Effector memory CD8-positive, alpha-beta T cell (primary cell): ENCODE measurements around the gene ATP6V0D1.

Experiments used
- ATAC-seq: fragments of 150-1000 bp; cut with Tn5 transposase; replicated peaks from 2 replicates; pipeline ENCODE4 v1.10.0; 2021; ENCODE audit warnings: mild to moderate bottlenecking, moderate library complexity
- DNase-seq, 3 experiments: peaks; one replicate each; pipeline ENCODE4 v3.0.0; 2021
- H3K27ac Mint-ChIP-seq, 2 donors: one replicate each; pipeline ENCODE4 v1.8.0; 2022; ENCODE audit warnings: mild to moderate bottlenecking in 2 of 2, mixed read lengths in 2 of 2, moderate library complexity in 2 of 2
- H3K27me3 Mint-ChIP-seq, 2 donors: one replicate each; pipeline ENCODE4 v1.8.0; 2022; ENCODE audit warnings: mixed read lengths in 2 of 2
- H3K36me3 Mint-ChIP-seq: one replicate; pipeline ENCODE4 v1.8.0; 2022; ENCODE audit warnings: mild to moderate bottlenecking, moderate library complexity, mixed read lengths; ENCODE audit not compliant: insufficient read depth
- H3K4me1 Mint-ChIP-seq, 2 donors: one replicate each; pipeline ENCODE4 v1.8.0; 2022; ENCODE audit warnings: low read depth in 2 of 2, mixed read lengths in 2 of 2
- H3K4me3 Mint-ChIP-seq, 2 donors: one replicate each; pipeline ENCODE4 v1.8.0; 2022; ENCODE audit warnings: mild to moderate bottlenecking in 2 of 2, mixed read lengths in 2 of 2, moderate library complexity in 2 of 2
- H3K9me3 Mint-ChIP-seq, 2 donors: one replicate each; pipeline ENCODE4 v1.8.0; 2022; ENCODE audit warnings: mixed read lengths in 2 of 2

The ATP6V0D1 gene

GRCh38 chr16:67395105-67395457 lies 85.9 kb downstream of the ATP6V0D1 start:
- DNase-seq (no peak), ATAC-seq (no peak)
- Mint-ChIP-seq H3K9me3 (no peaks in the 10 kb centered on the region), H3K4me1 (peaks cover 5 to 9% of the 10 kb centered on the region in 2 donors), H3K36me3 (peaks cover 3% of the 10 kb centered on the region), H3K27ac (no peak overlapping the region), H3K27me3 (peaks cover 35 to 79% of the 10 kb centered on the region in 2 donors), H3K4me3 (peak overlapping the region in 1 of 2 donors; percentile 42)

- Mint-ChIP-seq H3K4me3 (peak overlapping the region; percentile 71 to 75), H3K36me3 (peaks cover 3% of the 10 kb centered on the region), H3K27ac (peak overlapping the region in 1 of 2 donors; percentile 5), H3K27me3 (peaks cover 35 to 80% of the 10 kb centered on the region in 2 donors), H3K4me1 (peaks cover 5 to 9% of the 10 kb centered on the region in 2 donors), H3K9me3 (no peaks in the 10 kb centered on the region)
- DNase-seq (no peak), ATAC-seq (peak; percentile 16)
These were observed 86.5 kb downstream of the ATP6V0D1 start for GRCh38 chr16:67394155-67395104.

- DNase-seq (no peak), ATAC-seq (peak; percentile 7)
- H3K27ac Mint-ChIP-seq = peak overlapping the region in 1 of 2 donors; percentile 5
- H3K27me3 Mint-ChIP-seq = peaks cover 35 to 80% of the 10 kb centered on the region in 2 donors
- peak overlapping the region; percentile 71 to 75 for H3K4me3 Mint-ChIP-seq
- peaks cover 5 to 9% of the 10 kb centered on the region in 2 donors for H3K4me1 Mint-ChIP-seq
- peaks cover 3% of the 10 kb centered on the region for H3K36me3 Mint-ChIP-seq
- H3K9me3 Mint-ChIP-seq = no peaks in the 10 kb centered on the region
These were observed 87.2 kb downstream of the ATP6V0D1 start for GRCh38 chr16:67393788-67394154.

DNA sequence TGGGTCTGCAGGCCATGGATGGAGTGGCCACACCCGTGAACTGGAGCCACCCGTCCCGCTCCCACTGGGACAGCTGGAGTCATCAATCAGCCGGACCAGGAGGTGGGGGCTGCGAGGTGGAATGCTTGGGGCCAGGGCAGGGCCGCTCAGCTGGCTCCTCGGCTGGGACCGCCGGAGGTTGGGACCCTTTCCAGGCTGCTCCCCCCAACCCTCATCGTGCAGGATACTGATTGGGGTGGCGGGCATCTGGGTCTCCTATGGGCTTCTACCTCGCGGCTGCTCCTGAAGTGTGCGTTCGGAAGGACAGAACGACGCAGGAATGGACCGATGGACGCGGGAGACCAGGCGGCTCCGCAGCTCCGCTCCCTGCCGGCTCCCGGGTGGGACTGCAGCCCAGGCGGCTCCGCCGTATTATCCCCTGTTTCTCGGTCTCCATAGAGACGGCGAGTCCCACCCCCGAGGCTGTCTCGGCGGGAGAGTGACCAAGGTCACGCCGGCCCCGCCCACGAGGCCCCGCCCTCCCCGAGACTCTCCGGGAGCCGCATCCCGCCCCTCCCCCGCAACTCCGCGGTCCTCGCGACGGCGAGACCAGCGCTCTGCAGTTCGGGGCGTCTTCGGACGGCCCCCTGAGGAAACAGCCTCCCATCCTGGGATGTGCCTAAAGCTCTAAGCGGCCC lies 87.7 kb downstream of the ATP6V0D1 start, which contains the start of gene TPPP3:
TSS of gene TPPP3 (minus strand) at position 388 of the 677 bp plus-strand sequence. CDS start 2,387 bp downstream, outside the sequence.
- peak within 1 kb of the TSS; percentile 44 to 71 for H3K27ac Mint-ChIP-seq
- peaks cover 5 to 9% of the 10 kb centered on the region in 2 donors for H3K4me1 Mint-ChIP-seq
- peak within 1 kb of the TSS; percentile 71 to 75 for H3K4me3 Mint-ChIP-seq
- ATAC-seq = peak; percentile 76
- no peaks in the 10 kb centered on the region for H3K9me3 Mint-ChIP-seq
- peaks cover 3% of the 10 kb centered on the region for H3K36me3 Mint-ChIP-seq
- peak in 2 of 3 experiments; percentile 34 to 41 for DNase-seq
- H3K27me3 Mint-ChIP-seq = peaks cover 35 to 75% of the 10 kb centered on the region in 2 donors

DNA sequence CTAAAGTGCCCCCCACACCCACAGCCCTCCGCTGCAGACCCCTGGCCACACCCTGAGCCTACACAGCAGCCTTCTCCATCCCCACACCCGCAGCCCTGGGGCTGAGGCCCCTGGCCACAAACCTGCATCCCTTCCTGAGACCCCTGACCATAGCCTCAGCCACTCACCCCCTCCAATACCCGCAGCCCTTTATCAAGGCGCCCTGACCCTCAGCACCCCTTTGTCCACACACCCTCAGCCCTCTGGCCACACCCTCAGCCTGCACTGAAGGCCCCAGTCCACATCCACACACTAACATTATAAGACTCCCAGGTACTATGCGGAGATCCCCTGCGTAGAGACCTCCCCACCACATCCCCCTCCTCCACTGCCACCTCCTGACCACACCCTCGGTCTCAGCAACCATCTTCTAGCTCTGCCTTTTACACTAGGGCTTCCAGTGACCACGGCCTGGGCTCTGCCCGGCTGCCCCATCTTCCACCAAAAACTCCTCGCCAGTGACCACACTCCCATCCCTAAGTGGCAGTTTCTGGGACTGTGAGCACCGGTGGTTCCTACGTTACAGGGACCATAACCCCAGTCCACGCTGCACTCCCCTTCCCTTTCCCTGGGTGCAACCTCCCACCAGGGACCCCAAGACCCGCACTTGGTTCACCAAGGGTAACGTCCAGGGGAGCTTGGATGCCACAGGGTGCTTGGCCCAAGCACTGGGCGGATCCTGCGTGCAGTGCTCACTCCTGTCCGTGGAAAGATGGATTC lies 88.5 kb downstream of the ATP6V0D1 start:
- peak overlapping the region; percentile 44 to 71 for H3K27ac Mint-ChIP-seq
- peak overlapping the region in 1 of 2 donors; percentile 31 for H3K4me3 Mint-ChIP-seq
- ATAC-seq = no peak
- H3K36me3 Mint-ChIP-seq = peaks cover 3% of the 10 kb centered on the region
- H3K9me3 Mint-ChIP-seq = no peaks in the 10 kb centered on the region
- no peak for DNase-seq
- H3K4me1 Mint-ChIP-seq = peaks cover 5 to 9% of the 10 kb centered on the region in 2 donors
- H3K27me3 Mint-ChIP-seq = peaks cover 35 to 71% of the 10 kb centered on the region in 2 donors

- DNase-seq (no peak), ATAC-seq (no peak)
- peaks cover 5 to 9% of the 10 kb centered on the region in 2 donors for H3K4me1 Mint-ChIP-seq
- peak overlapping the region; percentile 22 to 31 for H3K4me3 Mint-ChIP-seq
- no peaks in the 10 kb centered on the region for H3K9me3 Mint-ChIP-seq
- peak overlapping the region; percentile 44 to 71 for H3K27ac Mint-ChIP-seq
- H3K27me3 Mint-ChIP-seq = peaks cover 29 to 65% of the 10 kb centered on the region in 2 donors
- peaks cover 3% of the 10 kb centered on the region for H3K36me3 Mint-ChIP-seq
These were observed 89.3 kb downstream of the ATP6V0D1 start for GRCh38 chr16:67391424-67392300.

DNA sequence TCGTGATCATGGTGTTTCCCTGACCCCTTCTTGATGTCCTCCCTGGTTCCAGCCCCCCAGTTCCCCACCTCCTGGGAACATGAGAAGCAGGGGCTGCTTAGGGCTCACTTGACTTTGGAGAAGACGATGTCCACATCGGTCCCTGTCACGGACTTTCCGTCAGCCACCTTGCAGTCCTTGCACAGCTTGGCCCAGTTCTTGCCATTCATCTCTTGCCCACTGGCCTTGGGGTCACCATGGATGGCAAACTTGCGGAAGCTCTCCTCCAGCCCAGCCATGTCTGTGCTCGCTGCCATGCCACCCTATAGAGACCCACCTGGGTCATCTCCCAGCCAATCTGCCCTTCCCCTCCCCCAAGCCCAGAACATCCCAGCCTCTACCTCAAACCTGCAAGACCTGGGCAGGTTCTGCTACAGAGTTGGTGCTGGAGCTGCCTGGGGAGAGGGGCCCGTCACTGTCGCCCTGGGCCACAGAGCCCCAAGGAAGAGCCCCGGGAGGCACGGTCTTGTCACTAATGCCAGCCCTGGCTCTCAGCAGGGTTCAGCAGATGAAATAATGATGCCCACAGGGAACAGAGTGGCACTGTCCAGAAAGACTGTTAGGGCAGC lies 90.0 kb downstream of the ATP6V0D1 start:
- ATAC-seq (no peak), DNase-seq (no peak)
- no peak overlapping the region for H3K27ac Mint-ChIP-seq
- peak overlapping the region in 1 of 2 donors; percentile 26 for H3K4me3 Mint-ChIP-seq
- peaks cover 28 to 59% of the 10 kb centered on the region in 2 donors for H3K27me3 Mint-ChIP-seq
- H3K4me1 Mint-ChIP-seq = peaks cover 5 to 9% of the 10 kb centered on the region in 2 donors
- peaks cover 3% of the 10 kb centered on the region for H3K36me3 Mint-ChIP-seq
- no peaks in the 10 kb centered on the region for H3K9me3 Mint-ChIP-seq

- no peak for ATAC-seq
These were observed 90.8 kb downstream of the ATP6V0D1 start for GRCh38 chr16:67389911-67390815.

GRCh38 chr16:67388591-67388990 lies 92.4 kb downstream of the ATP6V0D1 start:
- DNase-seq (no peak), ATAC-seq (no peak)
- Mint-ChIP-seq H3K4me3 (no peak overlapping the region), H3K27ac (no peak overlapping the region), H3K27me3 (peaks cover 12 to 35% of the 10 kb centered on the region in 2 donors), H3K4me1 (peaks cover 0 to 2% of the 10 kb centered on the region in 2 donors), H3K9me3 (no peaks in the 10 kb centered on the region), H3K36me3 (peaks cover 3% of the 10 kb centered on the region)

More at GRCh38 chr16:67389911-67390815, 90.8 kb downstream of the ATP6V0D1 start:
- no peaks in the 10 kb centered on the region for H3K9me3 Mint-ChIP-seq
- peaks cover 22 to 51% of the 10 kb centered on the region in 2 donors for H3K27me3 Mint-ChIP-seq
- H3K36me3 Mint-ChIP-seq = peaks cover 3% of the 10 kb centered on the region
- H3K4me1 Mint-ChIP-seq = peaks cover 5 to 9% of the 10 kb centered on the region in 2 donors
- no peak for DNase-seq
- H3K27ac Mint-ChIP-seq = peak overlapping the region in 1 of 2 donors; percentile 44
- H3K4me3 Mint-ChIP-seq = no peak overlapping the region

GRCh38 chr16:67388191-67388590 lies 92.8 kb downstream of the ATP6V0D1 start:
- peaks cover 11 to 31% of the 10 kb centered on the region in 2 donors for H3K27me3 Mint-ChIP-seq
- H3K36me3 Mint-ChIP-seq = peaks cover 3% of the 10 kb centered on the region
- H3K4me1 Mint-ChIP-seq = no peaks in the 10 kb centered on the region
- DNase-seq (no peak), ATAC-seq (no peak)
- H3K4me3 Mint-ChIP-seq = no peak overlapping the region
- no peak overlapping the region for H3K27ac Mint-ChIP-seq
- H3K9me3 Mint-ChIP-seq = no peaks in the 10 kb centered on the region
